Retinal pigment epithelial cell (primary cell): ENCODE results near the gene SPESP1.
A peak's percentile ranks its signal among the peaks of the same experiment; 100 is the strongest.

Source experiments
- DNase-seq: peaks from one replicate; pipeline ENCODE4 v3.0.0-alpha.2; 2010; ENCODE audit warnings: low read depth
- H3K4me3 ChIP-seq: 2 replicates; pipeline ENCODE4 v1.5.1; 2011; ENCODE audit warnings: mild to moderate bottlenecking, low read length, control low read depth, moderate library complexity
- CTCF ChIP-seq: conservative IDR thresholded peaks from 2 replicates; pipeline ENCODE4 v1.5.1; 2011; ENCODE audit warnings: low read depth, low read length, control low read depth, inconsistent platforms

SPESP1 gene

GRCh38 chr15:68930268-68931022 is at the start of gene SPESP1:
TSS of gene SPESP1 (plus strand) at chr15:68930525. CDS start at chr15:68930654, 129 bp downstream.
- no peak for TF ChIP-seq CTCF
- H3K4me3 ChIP-seq: peak within 1 kb of the TSS; percentile 25
- no peak for DNase-seq

GRCh38 chr15:68885070-68885469 is 45.3 kb upstream of the SPESP1 start:
- no peak for DNase-seq
- no peak overlapping the region for H3K4me3 ChIP-seq
- no peak for TF ChIP-seq CTCF

- H3K4me3 ChIP-seq: no peak overlapping the region
- no peak for TF ChIP-seq CTCF
- DNase-seq: no peak
Observed at GRCh38 chr15:68887120-68887519, 43.2 kb upstream of the SPESP1 start.

GRCh38 chr15:68887819-68888218 is 42.5 kb upstream of the SPESP1 start:
- DNase-seq: no peak
- TF ChIP-seq CTCF: no peak
- H3K4me3 ChIP-seq: no peak overlapping the region

GRCh38 chr15:68888419-68888818 is 41.9 kb upstream of the SPESP1 start:
- no peak for DNase-seq
- TF ChIP-seq CTCF: no peak
- H3K4me3 ChIP-seq: no peak overlapping the region

- no peak for DNase-seq
- no peak for TF ChIP-seq CTCF
- H3K4me3 ChIP-seq: no peak overlapping the region
Observed at GRCh38 chr15:68894208-68894607, 36.1 kb upstream of the SPESP1 start.

- no peak for DNase-seq
- no peak for TF ChIP-seq CTCF
- H3K4me3 ChIP-seq: no peak overlapping the region
Observed at GRCh38 chr15:68896178-68896577, 34.1 kb upstream of the SPESP1 start.
